IPS-18c (cell line): Measurements from ENCODE around the gene TEKT1.
"Not testable (repeated sequence)": the region's sequence is repeated elsewhere in the genome, so short reads cannot be mapped to it uniquely, and the experiment has no call there.

Experiments
- H3K4me3 ChIP-seq: 2 replicates; pipeline ENCODE4 v1.7.0; 2013; ENCODE audit warnings: low read depth, mild to moderate bottlenecking, low read length, moderate library complexity; ENCODE audit not compliant: insufficient read depth
- H3K9me3 ChIP-seq: one replicate; pipeline ENCODE4 v1.6.1; 2013; ENCODE audit warnings: mild to moderate bottlenecking, low read length, moderate library complexity; ENCODE audit not compliant: control insufficient read depth, insufficient read depth

The TEKT1 gene

GRCh38 chr17:6831661-6832263 lies at the start of gene TEKT1:
Gene TEKT1 (minus strand): TSS chr17:6831729. CDS start chr17:6830376, 1,353 bp downstream.
- Histone ChIP-seq H3K4me3 (peak within 1 kb of the TSS; percentile 56), H3K9me3 (no peaks in the 10 kb centered on the region)

GRCh38 chr17:6879221-6879975 lies 47.9 kb upstream of the TEKT1 start:
- H3K9me3 ChIP-seq, H3K4me3 ChIP-seq: not testable (repeated sequence)

GRCh38 chr17:6875276-6875675 lies 43.7 kb upstream of the TEKT1 start:
- H3K9me3 ChIP-seq, H3K4me3 ChIP-seq: not testable (repeated sequence)

- Histone ChIP-seq H3K4me3 (no peak overlapping the region), H3K9me3 (no peaks in the 10 kb centered on the region)
Observed at GRCh38 chr17:6872936-6873335, 41.4 kb upstream of the TEKT1 start.

- Histone ChIP-seq H3K9me3 (no peaks in the 10 kb centered on the region), H3K4me3 (no peak overlapping the region)
Observed at GRCh38 chr17:6870841-6871240, 39.3 kb upstream of the TEKT1 start.

GRCh38 chr17:6868582-6868981 lies 37.1 kb upstream of the TEKT1 start:
- Histone ChIP-seq H3K9me3 (no peaks in the 10 kb centered on the region), H3K4me3 (no peak overlapping the region)

- H3K4me3 ChIP-seq, result no peak overlapping the region
- H3K9me3 ChIP-seq, result no peaks in the 10 kb centered on the region
Observed at GRCh38 chr17:6867849-6868248, 36.3 kb upstream of the TEKT1 start.

GRCh38 chr17:6862825-6863224 lies 31.3 kb upstream of the TEKT1 start:
- Histone ChIP-seq H3K4me3 (no peak overlapping the region), H3K9me3 (no peaks in the 10 kb centered on the region)

- Histone ChIP-seq H3K4me3 (no peak overlapping the region), H3K9me3 (no peaks in the 10 kb centered on the region)
Observed at GRCh38 chr17:6862122-6862521, 30.6 kb upstream of the TEKT1 start.

- no peaks in the 10 kb centered on the region for H3K9me3 ChIP-seq
Observed at GRCh38 chr17:6857904-6858303, 26.4 kb upstream of the TEKT1 start.

GRCh38 chr17:6857336-6857735 lies 25.8 kb upstream of the TEKT1 start:
- no peaks in the 10 kb centered on the region for H3K9me3 ChIP-seq

More at GRCh38 chr17:6857904-6858303, 26.4 kb upstream of the TEKT1 start:
- H3K4me3 ChIP-seq, result no peak overlapping the region

GRCh38 chr17:6856051-6856450 lies 24.5 kb upstream of the TEKT1 start:
- no peak overlapping the region for H3K4me3 ChIP-seq
- no peaks in the 10 kb centered on the region for H3K9me3 ChIP-seq

More at GRCh38 chr17:6857336-6857735, 25.8 kb upstream of the TEKT1 start:
- H3K4me3 ChIP-seq, result no peak overlapping the region

- H3K4me3 ChIP-seq, result peak overlapping the region; percentile 70
- no peaks in the 10 kb centered on the region for H3K9me3 ChIP-seq
Observed at GRCh38 chr17:6853764-6854442, 22.4 kb upstream of the TEKT1 start.

GRCh38 chr17:6848545-6849179 lies 17.1 kb upstream of the TEKT1 start:
- H3K9me3 ChIP-seq, H3K4me3 ChIP-seq: not testable (repeated sequence)

GRCh38 chr17:6846138-6846537 lies 14.6 kb upstream of the TEKT1 start:
- not testable (repeated sequence) for H3K9me3 ChIP-seq, H3K4me3 ChIP-seq

GRCh38 chr17:6844406-6844805 lies 12.9 kb upstream of the TEKT1 start:
- H3K9me3 ChIP-seq, H3K4me3 ChIP-seq: not testable (repeated sequence)

- Histone ChIP-seq H3K4me3 (no peak overlapping the region), H3K9me3 (no peaks in the 10 kb centered on the region)
Observed at GRCh38 chr17:6843241-6843880, 11.8 kb upstream of the TEKT1 start.
